ENCODE data around the gene FOXR1.
A peak's percentile ranks its signal among the peaks of the same experiment; 100 is the strongest.

The FOXR1 gene, protein sequence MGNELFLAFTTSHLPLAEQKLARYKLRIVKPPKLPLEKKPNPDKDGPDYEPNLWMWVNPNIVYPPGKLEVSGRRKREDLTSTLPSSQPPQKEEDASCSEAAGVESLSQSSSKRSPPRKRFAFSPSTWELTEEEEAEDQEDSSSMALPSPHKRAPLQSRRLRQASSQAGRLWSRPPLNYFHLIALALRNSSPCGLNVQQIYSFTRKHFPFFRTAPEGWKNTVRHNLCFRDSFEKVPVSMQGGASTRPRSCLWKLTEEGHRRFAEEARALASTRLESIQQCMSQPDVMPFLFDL

DNA sequence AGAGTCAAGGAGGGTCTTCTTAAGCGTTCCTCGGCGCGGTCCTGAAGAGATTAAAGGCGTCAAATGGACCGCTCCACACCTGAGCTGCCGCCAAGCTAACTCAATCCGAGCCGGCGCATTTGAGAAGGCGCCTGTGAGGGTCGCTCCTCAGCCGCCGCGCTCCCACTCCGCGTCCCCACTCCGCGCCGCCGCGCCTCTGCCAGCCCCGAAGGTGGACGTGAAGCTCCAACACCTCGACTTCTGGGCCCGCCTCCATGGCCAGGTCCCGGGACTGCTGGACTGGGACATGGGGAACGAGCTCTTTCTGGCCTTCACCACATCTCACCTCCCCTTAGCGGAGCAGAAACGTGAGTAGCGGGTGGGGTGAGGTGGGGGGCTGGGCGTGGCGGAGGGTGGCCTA lies at the start of gene FOXR1:
Gene FOXR1, plus strand, starts transcription at position 116 of the 400 bp plus-strand sequence. Its CDS starts 171 bp downstream, at position 287.
- DNase-seq (ENCODE audit: low read depth in 1 of 2, low spot score in 1 of 2): no peak

DNA sequence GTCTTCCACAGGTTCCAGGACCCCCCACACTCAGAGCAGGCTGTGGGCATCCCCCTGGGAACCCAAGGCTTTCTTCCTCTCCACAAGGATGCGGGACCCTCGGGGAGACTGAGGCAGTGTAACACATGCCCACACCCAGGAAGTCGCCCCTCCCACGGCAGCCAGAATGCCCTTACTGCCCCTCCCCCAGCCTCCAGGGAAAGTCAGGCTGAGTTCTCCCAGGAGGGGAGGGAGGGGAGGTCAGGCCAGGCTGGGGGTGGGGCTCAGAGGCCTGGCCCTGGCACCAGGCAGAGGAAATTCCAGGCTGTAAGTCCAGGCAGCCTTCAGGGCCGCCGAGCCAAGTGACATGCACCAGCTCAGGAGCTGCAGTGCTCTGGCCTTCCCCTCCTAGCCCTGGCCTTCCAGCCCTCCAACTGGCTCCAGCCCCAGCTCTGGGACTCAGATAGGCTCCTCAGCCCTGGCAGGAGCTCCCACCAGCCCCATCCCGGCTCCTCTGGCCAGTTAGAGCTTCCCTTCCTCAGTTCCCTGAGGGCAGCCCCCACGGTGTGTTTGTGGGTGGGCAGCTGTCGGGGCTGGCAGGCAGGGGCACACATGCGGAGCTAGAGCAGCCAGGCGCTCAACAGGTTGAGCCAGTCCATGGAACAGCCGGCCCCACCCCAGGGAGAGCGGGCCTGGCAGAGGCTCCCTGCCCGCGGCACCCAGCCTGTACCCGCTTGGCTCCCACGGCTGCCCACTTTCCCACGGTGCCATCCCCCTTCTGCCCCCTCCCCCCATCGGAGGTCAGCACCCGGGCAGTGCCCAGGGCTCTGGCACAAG lies 49.4 kb upstream of the FOXR1 start:
- no peak for DNase-seq (ENCODE audit: low read depth in 1 of 2, low spot score in 1 of 2)

DNA sequence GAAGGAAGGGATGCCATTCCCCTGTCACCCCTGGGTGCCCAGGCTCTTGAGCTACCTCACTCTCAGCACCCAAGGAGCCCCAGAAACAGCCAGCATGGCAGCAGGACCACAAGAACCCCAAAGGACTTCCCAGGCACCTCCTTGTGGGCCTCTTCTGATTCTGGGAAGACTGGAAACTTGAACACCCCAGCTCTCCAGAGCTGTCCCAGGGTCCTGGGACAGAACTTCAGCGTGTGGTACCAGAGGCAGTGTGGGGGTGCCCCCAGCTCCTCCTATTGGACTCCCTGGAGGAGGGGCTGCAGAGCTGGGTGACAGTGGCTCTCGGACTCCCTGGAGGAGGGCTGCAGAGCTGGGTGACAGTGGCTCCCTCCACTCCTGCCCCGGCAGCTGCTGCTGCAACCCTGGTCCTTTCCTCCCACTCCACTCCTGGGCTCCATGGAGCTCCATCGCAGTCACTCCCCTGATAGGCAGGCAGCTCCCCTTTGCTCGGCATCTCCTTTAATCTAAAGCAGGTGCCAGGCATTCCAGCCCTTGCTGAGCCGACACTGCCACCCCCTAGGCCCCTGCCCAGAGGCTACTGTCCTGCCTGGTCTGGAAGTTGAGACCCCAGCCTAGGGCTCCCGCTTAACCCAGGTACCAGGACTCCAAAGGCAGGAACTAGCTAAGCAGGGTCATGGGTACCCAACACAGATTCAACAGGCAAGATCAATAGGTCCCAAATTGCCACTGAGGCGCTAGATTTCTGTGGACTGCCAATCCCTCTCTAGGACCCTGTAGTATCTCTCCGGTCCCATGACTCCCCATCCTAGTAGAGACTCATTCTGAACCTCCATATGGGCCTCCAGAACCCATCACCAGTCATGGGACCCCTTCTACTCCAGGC lies 48.6 kb upstream of the FOXR1 start:
- DNase-seq (ENCODE audit: low read depth in 1 of 2, low spot score in 1 of 2): no peak

DNA sequence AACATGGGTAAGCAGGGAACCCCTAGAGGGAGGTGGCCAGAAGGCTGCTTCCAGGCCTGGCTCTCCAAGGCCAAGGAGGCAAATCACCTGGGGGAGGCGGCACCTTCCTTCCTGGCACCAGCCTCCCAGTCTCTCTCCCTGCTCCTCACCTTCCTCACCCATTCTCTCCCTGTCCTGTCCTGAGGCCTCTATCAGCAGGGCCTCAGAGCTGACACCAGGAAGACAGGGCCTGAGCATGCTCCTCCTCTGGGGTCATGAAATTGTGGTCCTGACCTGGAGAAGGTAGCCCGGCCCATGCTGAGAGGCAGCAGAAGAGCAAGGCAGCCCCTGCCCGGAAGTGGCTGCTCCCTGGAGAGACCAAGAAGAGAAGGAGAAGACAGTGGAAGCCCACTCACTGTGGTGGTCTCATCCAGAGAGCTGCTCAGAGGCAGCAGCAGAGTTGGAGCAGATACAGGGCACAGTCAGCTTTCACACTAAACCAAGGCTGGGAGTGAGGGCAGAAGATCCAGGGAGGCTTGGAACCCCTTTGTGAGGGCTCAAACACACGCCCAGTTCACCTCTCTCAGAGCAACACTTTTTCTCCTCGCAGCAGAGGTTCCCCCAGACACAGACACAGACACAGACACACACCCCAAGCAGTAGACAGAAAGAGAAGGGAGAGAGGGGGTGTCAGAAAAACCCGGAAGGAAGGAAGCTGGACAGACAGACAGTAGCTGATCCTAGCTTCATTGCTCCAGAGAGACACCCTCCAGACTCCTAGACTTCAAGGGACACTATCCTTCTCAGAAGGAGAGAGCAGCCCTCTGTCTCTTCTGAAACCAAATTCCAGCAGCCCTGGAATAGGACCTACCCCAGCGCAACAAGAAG lies 47.6 kb upstream of the FOXR1 start:
- DNase-seq (ENCODE audit: low read depth in 1 of 2, low spot score in 1 of 2): no peak

DNA sequence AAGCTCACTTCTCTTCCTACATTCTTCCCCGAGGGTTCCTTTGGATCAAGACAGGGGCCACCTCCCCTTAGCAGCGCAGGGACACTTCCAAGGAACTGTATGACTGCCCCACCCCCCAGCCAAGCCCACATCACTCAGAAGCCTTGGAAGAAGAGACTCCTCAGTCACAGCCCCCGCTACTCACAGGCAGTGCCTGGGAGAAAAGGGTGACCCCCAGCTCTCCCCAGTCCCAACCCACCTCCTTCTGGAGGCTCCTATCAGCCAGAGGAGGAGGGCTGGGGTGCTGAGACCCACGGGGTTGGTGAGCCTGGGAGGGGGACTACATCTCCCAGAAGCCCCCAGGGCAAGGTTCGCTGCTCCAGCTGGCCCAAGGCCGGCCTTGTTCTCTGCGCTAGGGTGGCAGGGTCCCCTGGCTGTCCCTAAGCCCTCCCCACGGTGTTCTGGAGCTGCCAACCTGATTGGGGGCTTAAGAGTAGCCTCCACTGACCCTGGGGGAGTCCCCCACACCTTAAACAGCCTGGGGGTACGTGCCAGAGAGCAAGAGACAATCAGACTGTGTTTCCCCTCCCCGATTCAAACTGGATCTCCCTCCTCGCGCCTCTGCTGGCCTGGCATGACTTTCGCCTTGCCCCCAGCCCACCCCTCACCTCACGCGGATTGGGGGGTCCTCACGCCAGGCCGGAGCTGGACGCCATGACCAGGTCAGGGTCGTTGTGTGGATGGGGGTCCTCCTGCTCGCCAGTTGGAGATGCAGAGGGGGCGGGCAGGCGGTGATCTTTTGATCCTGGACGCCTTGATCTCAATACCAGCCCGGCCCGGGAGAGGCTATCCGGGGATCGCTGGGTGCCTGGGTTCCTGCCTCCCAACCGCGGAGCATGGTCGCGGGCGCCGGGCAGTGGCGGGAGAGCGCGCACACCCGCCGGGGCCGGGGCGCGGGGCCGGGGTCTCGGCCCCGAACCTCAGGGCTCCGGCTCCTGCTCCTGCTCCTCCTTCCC lies 46.7 kb upstream of the FOXR1 start:
- DNase-seq (ENCODE audit: low read depth in 1 of 2, low spot score in 1 of 2): no peak

DNA sequence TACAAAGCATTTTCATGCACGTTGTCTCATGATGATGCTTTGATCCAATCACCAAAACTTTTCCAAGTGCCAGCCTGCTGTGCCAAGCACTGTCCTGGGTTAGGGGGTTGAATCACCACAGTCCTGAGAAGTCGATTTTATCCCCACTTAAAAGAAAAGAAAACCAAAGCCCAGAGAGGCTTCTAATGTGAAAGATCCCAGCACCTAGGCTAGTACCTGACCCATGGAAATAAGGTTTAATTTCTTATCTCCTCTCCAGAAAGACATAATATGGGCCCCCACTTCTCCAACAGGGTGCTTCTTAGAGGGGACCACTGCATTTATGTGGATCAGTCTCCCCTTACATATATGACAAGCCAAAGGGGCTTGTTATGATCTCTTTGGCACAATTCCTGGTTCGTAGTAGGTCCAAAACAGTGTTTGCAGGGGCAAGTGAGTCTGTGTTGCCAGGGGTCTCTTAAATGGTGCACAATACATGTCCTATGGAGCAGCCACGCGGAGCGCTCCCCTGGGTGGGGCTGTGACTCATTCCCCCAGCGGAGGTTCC lies 43.9 kb upstream of the FOXR1 start:
- no peak for DNase-seq (ENCODE audit: low read depth in 1 of 2, low spot score in 1 of 2)

DNA sequence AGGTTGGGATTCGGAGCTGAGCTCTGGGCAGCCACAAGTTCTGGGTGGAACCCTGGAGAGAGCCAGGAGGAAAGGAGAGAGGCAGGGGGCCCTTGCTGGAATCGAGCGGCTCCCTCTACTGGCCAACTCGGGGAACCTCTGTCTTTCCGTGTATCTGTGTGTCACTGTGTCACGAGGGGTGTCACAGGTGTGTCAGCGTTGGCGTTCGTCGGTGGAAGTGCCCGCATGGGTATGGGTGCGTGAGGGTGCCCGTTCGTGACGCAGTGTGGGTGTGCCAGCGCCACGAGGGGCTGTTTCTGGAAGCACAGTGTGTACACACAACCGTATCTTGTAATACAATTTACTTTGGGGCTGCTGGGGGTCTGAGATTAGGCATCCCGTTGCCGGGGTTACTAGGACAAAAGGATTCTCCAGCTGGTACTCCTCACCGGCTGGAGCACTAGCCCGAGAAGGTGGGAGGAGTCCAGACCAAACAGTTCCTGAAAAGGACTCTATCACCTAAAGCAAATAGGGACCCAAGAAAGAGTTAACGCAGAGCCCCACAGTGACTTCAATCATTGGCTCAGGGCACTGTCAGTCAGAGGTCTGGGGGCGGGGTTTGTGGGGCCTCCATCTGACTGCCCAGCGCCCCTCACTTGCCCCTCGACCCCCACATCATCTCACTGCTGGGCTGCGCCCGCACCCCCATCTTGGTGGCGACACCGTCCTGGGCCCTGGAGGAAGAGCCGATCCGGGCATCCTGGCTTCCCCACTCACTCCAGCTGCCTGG lies 43.3 kb upstream of the FOXR1 start:
- DNase-seq (ENCODE audit: low read depth in 1 of 2, low spot score in 1 of 2): peak; percentile 86

DNA sequence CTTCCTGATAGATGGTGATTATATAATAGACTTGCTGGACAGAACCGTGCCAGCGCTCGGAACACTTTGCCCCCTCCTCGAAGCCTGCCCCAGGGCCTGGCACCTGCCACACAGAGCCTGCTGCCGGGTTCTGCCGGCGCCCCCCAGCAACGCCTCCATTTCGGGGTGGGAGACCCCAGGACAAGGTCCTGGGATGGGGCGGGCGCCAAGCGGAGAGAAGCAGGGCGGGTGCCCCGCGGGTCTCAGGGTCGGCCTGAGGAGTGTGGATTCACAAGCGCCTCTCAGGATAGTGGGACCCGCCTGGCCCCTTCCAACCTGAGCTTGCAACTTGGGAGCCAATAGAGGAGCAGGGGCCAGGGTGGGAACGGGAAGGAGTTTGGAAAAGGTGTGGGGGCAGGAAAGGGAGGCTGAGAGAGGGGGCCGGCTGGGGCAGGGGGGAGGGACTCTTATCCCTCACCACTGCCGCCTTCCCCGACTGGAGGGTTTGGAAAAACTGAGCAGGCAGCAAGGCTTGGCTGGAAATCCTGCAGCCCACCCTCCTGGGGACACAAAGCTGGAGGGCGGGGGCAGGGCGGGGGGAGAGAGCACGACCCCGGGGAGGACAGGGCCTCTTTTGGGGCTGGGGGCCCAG lies 42.6 kb upstream of the FOXR1 start:
- DNase-seq (ENCODE audit: low read depth in 1 of 2, low spot score in 1 of 2): no peak

DNA sequence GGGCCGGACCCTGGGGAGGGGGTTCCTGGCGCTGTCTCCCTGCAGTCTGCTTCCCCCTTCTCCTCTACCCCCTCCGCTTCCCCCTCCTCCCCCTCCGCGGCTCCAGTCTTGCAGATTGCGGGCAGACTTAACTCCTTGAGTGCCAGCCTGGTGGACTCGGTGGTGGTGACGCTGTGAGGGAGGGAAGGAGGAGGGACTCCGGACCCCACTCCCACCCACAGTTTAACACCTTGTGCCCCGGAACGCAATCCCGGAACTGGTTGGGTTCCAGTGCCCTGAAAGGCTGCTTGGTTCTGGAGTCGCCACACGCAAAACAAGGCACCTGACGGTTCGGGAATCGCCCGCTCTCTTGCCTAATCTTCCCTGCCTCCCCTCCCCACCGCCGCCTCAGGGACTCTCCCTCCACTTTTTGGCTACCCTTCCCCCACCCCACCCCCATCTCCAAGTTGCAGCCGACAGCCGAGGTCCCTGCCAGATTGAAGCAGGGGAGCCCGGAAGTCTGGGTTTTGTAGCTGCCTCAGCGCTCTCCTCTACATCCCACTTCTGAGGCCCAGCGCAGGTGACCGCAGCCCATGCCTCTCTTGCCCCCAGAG lies 42.0 kb upstream of the FOXR1 start:
- DNase-seq (ENCODE audit: low read depth in 1 of 2, low spot score in 1 of 2): peak; percentile 63 to 69

DNA sequence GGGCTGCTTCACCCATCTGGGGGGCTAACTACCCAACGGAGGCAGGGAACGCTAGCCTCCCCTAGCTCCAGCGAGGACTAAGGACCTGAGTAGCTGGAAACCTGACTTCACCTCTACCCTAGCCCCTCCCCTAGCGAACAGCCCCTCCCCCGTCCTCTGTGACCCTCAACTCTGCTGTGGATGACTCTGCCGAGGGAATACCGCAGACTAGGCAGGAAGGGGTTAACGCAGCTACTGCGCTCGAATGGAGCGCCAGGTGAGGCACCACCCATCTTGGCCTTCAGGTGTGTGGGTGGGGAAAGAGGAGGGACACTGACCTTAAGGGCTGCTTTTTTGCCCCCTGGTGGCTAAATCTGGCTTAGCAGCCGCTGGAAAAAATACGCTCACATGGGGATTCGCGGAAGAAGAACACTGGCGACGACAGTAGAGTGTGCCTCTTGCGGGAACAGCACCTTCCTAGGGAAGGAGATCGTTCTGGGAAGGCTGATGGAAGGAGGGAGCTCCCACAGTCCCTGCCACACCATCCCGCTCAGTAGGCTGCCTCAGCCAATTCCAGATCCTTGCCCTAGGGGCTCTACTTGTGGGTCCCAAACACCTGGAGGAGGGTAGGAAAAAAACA lies 41.4 kb upstream of the FOXR1 start:
- peak; percentile 74 to 82 for DNase-seq (ENCODE audit: low read depth in 1 of 2, low spot score in 1 of 2)

DNA sequence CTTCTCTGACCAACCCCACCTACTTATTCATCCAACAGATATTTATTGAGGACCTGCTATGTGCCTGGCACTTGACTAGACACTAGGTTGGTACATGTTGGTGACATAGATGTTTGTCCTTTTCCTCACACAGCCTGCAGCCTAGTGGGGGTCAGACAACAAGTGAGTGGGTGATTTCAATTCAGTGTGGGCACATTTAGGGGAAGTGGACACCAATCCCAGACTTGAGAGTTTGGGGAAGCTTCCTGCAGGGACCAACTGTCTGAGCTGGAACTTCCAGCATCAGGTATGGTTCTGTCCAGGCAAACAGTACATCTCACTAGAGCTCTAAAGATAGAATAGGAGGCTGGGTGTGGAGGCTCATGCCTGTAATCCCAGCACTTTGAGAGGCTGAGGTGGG lies 40.0 kb upstream of the FOXR1 start:
- no peak for DNase-seq (ENCODE audit: low read depth in 1 of 2, low spot score in 1 of 2)

DNA sequence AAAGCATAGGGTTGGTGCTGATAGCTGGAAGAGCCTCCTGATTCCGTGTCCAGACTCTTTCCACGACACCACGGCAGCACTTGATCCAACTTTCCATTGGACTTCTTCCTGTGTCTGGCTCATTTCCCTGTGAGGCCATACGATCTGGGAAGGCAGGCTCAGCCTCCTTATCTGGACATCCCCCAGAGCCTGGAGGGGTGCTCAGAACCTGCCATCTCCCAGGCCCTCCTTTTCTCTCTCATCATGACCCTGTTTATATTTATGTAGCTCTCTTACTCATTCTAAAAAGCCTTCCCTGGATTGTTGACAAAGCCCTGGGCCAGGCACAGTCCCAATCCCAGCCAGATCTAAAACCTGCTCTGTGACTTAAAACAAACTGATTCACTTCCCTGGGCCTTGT lies 38.1 kb upstream of the FOXR1 start:
- DNase-seq (ENCODE audit: low read depth in 1 of 2, low spot score in 1 of 2): no peak

DNA sequence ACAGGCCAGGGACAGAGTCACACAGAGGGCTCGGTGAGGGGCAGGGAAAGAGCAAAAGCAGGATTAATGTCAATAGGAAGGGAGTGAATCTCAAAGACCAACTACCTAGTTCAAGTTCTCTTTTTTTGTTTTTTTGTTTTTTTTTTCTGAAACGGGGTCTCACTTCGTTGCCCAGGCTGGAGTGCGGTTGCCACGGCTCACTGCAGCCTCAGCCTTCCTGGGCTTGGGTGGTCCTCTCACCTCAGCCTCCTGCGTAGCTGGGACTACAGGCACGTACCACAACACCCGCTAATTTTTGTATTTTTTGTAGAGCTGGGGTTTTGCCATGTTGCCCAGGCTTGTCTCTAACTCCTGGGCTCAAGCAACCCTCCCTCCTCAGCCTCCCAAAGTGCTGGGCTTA lies 36.2 kb upstream of the FOXR1 start:
- DNase-seq (ENCODE audit: low read depth in 1 of 2, low spot score in 1 of 2): no peak

DNA sequence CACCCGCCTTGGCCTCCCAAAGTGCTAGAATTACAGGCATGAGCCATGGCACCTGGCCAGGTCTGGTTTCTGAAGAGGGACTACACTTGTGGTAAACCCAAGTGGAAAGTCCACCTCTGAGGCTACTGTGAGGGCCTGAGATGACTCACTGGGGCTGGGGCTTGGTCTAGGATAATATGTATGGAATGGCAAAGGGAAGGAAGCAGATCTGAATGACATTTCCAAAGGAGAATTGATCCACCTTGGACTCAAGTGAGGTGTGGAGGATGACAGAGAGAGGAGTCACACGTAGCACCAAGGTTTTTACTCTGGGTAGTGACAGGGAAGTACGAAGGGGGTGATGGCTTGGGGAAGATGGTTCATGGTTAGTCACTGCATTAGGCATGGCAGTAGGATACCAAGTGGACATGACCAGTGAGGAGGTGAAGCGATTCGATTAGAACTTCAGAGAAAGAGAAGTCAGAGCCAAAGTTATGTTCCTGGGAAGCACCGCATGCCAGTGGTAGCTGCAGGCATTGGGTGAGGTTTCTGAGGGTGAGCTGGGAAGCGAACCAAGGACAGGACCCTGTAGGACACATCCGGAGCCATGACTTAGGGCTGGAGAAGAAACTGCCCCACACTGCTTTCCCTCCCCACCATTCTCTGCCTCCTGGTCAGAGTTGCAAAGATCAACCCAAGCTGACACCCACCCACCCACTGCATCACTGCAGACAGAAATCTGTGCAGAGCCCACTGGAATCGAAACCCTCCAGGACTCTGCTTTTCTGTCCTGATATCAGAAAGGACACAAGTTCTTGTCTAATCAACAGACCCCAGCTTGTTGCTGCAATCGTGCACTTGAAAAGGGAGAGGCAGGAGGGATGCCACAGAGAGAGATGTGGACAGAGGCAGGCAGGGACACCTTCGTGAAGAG lies 32.8 kb upstream of the FOXR1 start:
- no peak for DNase-seq (ENCODE audit: low read depth in 1 of 2, low spot score in 1 of 2)

DNA sequence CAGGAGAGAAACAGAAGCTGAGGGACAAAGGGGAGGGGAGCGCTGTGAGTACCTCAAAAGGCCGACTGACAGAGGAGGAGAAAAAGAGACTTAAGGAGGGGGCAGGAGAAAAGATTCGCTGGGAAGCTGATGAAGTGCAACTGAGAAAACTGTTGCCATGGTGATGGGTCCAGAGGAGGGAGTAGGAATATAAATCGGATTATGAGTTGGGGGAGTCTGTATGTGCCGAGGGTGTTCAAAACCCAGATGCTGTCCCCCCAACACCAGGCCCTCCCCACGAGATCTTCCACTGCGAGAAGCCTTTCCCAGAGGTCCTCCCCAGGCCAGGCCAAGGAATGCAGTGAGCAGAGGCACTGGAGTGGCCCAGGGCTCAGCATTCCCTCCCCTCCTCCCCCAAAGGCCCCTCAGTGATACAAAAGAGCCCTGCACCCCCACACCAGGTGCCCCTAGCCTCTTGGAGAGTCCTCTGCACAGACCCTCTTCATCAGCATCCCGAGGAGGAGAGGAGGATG lies 32.1 kb upstream of the FOXR1 start:
- DNase-seq (ENCODE audit: low read depth in 1 of 2, low spot score in 1 of 2): no peak

All from activated T-helper 1 cell treated with anti-CD3 and anti-CD28 coated beads, Interleukin-2, amount 50 U/mL, for 16 hours (primary cell).